LNCAP (cell line): Measurements from ENCODE around the gene WDR20.

Source experiments
- CTCF ChIP-seq: fragments of 450-650 bp; IDR thresholded peaks from 2 replicates; pipeline ENCODE4 v1.5.1; 2017; ENCODE audit warnings: mild to moderate bottlenecking

The WDR20 gene

GRCh38 chr14:102139286-102140026 lies at the start of gene WDR20:
TSS of gene WDR20 (plus strand) at chr14:102139897. CDS start at chr14:102139924, 27 bp downstream.
- TF ChIP-seq CTCF, result peak; percentile 24; the same call in 1 of the 2 replicates

GRCh38 chr14:102090713-102091112 lies 49.0 kb upstream of the WDR20 start:
- no peak for TF ChIP-seq CTCF

GRCh38 chr14:102092806-102093205 lies 46.9 kb upstream of the WDR20 start:
- no peak for TF ChIP-seq CTCF

GRCh38 chr14:102094101-102094500 lies 45.6 kb upstream of the WDR20 start:
- TF ChIP-seq CTCF, result no peak

GRCh38 chr14:102095231-102095870 lies 44.3 kb upstream of the WDR20 start:
- no peak for TF ChIP-seq CTCF

- TF ChIP-seq CTCF, result no peak
These were observed 43.7 kb upstream of the WDR20 start for GRCh38 chr14:102095871-102096568.

GRCh38 chr14:102096569-102097188 lies 43.0 kb upstream of the WDR20 start:
- TF ChIP-seq CTCF, result peak; percentile 92
